Keratinocyte (primary cell): ENCODE data around the gene FAM83E.

Experiments used
- CTCF ChIP-seq, 3 experiments: IDR thresholded peaks in 1 of 3; conservative IDR thresholded peaks in 1 of 3; optimal IDR thresholded peaks in 1 of 3; 2 replicates in 2 of 3; 3 replicates in 1 of 3; pipeline versions ENCODE3 to v1.5.1; 2011; ENCODE audit warnings: low read length in 3 of 3, mild to moderate bottlenecking in 3 of 3, moderate library complexity in 2 of 3, control low read depth in 1 of 3, inconsistent platforms in 1 of 3; ENCODE audit not compliant: insufficient read depth in 2 of 3; ENCODE audit errors: extremely low read depth in 1 of 3
- EZH2 ChIP-seq: IDR thresholded peaks from one replicate; pipeline ENCODE4 v1.6.1; 2012; ENCODE audit warnings: inconsistent platforms, mild to moderate bottlenecking, low read length, moderate library complexity

GRCh38 chr19:48637449-48637947 lies 22.6 kb upstream of the FAM83E start:
- TF ChIP-seq CTCF (optimal IDR thresholded peaks at IDR 0.05 in 1 of 3, IDR thresholded peaks at IDR 0.05 in 1 of 3, conservative IDR thresholded peaks at IDR 0.05 in 1 of 3; ENCODE audit: extremely low read depth in 1 of 3, insufficient read depth in 2 of 3, low read length in 3 of 3) = no peak
- TF ChIP-seq EZH2 = no peak
